ENCODE results near the gene VPS8.

DNA sequence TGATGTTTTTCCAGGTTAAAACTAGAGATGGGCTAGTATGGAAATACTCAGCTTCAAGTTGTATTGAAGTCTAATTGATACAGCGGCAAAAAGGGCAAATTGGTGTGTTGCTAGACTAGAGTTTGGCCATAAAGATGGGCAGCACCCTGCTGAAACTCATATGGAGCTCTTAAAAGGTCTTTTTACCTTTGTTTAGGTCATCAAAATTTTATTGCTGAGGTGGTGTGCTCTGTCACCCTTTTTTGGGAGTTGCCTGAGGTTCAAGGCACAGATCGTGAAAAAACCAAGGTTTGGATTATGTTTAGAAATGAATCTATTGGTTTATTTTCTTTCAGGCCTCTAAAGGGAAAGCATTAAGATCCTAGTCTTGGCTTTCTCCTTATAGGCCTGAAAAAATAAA is 38.2 kb downstream of the VPS8 start:
- TF ChIP-seq MEF2A (IDR thresholded peaks at IDR 0.05; ENCODE audit: control insufficient read depth, low read depth, low read length) (no peak), ZNF174 (CRISPR knock-in tag; IDR thresholded peaks at IDR 0.05) (no peak), RBBP5 (IDR thresholded peaks at IDR 0.05; ENCODE audit: borderline replicate concordance, insufficient read depth, low read length, poor library complexity, severe bottlenecking) (no peak), TAF7 (tag; IDR thresholded peaks at IDR 0.05) (no peak), SIN3A (IDR thresholded peaks at IDR 0.05; ENCODE audit: borderline replicate concordance in 2 of 2, control insufficient read depth in 1 of 2, low read depth in 2 of 2, low read length in 2 of 2) (no peak), ZBTB1 (CRISPR knock-in tag; IDR thresholded peaks at IDR 0.05; ENCODE audit: borderline replicate concordance, low read depth) (no peak), LARP7 (IDR thresholded peaks at IDR 0.05) (no peak)
- TF ChIP-seq, protein P1, sequence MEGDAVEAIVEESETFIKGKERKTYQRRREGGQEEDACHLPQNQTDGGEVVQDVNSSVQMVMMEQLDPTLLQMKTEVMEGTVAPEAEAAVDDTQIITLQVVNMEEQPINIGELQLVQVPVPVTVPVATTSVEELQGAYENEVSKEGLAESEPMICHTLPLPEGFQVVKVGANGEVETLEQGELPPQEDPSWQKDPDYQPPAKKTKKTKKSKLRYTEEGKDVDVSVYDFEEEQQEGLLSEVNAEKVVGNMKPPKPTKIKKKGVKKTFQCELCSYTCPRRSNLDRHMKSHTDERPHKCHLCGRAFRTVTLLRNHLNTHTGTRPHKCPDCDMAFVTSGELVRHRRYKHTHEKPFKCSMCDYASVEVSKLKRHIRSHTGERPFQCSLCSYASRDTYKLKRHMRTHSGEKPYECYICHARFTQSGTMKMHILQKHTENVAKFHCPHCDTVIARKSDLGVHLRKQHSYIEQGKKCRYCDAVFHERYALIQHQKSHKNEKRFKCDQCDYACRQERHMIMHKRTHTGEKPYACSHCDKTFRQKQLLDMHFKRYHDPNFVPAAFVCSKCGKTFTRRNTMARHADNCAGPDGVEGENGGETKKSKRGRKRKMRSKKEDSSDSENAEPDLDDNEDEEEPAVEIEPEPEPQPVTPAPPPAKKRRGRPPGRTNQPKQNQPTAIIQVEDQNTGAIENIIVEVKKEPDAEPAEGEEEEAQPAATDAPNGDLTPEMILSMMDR (IDR thresholded peaks at IDR 0.05 in 2 of 3, conservative IDR thresholded peaks at IDR 0.05 in 1 of 3; ENCODE audit: insufficient read depth in 2 of 3, low read depth in 1 of 3, low read length in 3 of 3), result no peak

Data from K562 (cell line).